ENCODE measurements around the gene SLC25A29.

The SLC25A29 gene

DNA sequence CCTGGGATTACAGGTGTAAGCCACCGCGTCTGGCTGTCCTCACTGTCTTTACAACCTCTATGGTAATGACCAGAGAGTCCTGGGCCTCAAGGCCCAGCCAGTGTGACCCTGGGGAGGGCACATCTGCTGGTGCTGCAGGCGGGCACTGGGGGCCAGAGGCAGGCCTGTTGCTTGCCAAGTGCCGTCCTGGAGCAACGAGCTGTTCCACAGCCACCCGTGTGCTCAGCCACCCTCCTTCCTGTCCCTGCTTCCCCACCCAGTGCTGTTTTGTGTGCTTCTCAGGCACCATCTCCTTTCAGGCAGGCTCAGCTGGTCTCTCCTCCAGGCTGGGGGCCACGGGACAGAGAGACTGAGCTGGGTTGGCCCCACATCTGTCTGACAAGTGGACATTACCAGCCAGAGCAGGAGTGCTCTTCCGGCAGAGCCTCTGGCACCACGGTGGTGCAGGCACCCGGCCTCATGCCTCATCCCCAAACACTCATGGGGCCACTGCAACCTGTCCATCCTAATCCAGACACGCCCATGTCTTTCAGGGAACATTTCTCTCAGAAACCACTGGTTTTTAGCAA is 25.9 kb upstream of the SLC25A29 start:
- H3K4me3 ChIP-seq (ENCODE audit: insufficient read depth, low read depth, low read length), result no peak overlapping the region
- H3K27me3 ChIP-seq (ENCODE audit: control insufficient read depth, insufficient read depth, low read length, poor library complexity, severe bottlenecking), result no peaks in the 10 kb centered on the region
- H3K27ac ChIP-seq (ENCODE audit: insufficient read depth, low read depth, low read length, poor library complexity, severe bottlenecking), result no peak overlapping the region
- H3K9me3 ChIP-seq (ENCODE audit: control insufficient read depth, low read length), result no peaks in the 10 kb centered on the region
- 91 to 93% methylated on average over 11 of the region's 11 CpGs for WGBS, 2 experiments
- peaks cover 6% of the 10 kb centered on the region for H3K36me3 ChIP-seq (ENCODE audit: control insufficient read depth, insufficient read depth, low read length)
- peaks cover 4% of the 10 kb centered on the region for H3K4me1 ChIP-seq (ENCODE audit: control insufficient read depth, insufficient read depth, low read length)

DNA sequence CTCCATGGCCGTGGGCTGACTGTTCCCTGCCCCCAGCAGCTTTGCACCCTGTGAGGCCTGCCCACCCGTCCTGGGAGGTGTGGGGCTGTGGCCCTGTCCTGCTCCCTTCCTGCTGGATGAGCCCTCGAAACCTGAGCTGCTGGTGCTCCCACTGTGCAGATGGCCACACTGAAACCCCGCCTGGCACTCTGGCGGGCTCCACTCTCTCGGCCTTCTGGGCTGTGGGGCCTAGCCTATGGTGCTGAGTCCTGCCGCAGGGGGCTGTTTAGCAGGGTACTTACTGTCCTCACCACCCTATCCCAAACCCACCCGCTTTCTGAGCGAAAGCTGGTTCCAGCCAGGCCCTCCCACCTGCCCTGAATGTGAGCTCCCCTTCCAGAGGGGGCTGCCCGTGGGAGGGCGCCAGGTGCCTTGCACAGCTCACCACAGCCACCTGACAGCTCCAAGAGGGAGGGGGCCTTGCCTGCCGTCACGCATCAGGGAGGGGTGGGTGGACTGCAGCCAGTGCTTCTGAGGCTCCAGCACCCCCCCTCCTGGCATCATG is 24.2 kb upstream of the SLC25A29 start:
- no peak overlapping the region for H3K4me3 ChIP-seq (ENCODE audit: insufficient read depth, low read depth, low read length)

DNA sequence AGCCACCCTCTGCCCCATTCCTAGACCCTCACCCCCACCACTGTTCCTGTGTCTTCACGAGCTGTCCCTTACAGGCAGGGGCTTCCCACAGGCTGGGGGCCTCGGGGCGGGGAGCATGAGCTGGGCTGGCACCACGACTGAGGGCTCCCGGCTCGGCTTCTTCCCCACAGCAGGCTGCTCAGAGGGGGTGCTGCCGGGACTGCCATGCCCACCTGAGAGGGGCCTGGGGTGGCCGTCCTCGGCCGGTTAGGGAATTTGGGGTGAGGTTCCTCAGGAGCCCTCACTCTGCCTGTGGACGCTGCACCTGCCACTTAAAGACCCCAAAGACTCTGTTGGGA is 23.7 kb upstream of the SLC25A29 start:
- no peaks in the 10 kb centered on the region for H3K36me3 ChIP-seq (ENCODE audit: control insufficient read depth, insufficient read depth, low read length)
- no peaks in the 10 kb centered on the region for H3K9me3 ChIP-seq (ENCODE audit: control insufficient read depth, low read length)
- H3K4me3 ChIP-seq (ENCODE audit: insufficient read depth, low read depth, low read length), result no peak overlapping the region
- no peak overlapping the region for H3K27ac ChIP-seq (ENCODE audit: insufficient read depth, low read depth, low read length, poor library complexity, severe bottlenecking)
- peaks cover 4% of the 10 kb centered on the region for H3K4me1 ChIP-seq (ENCODE audit: control insufficient read depth, insufficient read depth, low read length)
- 91 to 93% methylated on average over 11 of the region's 11 CpGs for WGBS, 2 experiments
- H3K27me3 ChIP-seq (ENCODE audit: control insufficient read depth, insufficient read depth, low read length, poor library complexity, severe bottlenecking), result no peaks in the 10 kb centered on the region

More for the DNA sequence above, 24.2 kb upstream of the SLC25A29 start:
- Histone ChIP-seq H3K36me3 (ENCODE audit: control insufficient read depth, insufficient read depth, low read length) (no peaks in the 10 kb centered on the region), H3K4me1 (ENCODE audit: control insufficient read depth, insufficient read depth, low read length) (peaks cover 4% of the 10 kb centered on the region), H3K9me3 (ENCODE audit: control insufficient read depth, low read length) (no peaks in the 10 kb centered on the region), H3K27ac (ENCODE audit: insufficient read depth, low read depth, low read length, poor library complexity, severe bottlenecking) (no peak overlapping the region), H3K27me3 (ENCODE audit: control insufficient read depth, insufficient read depth, low read length, poor library complexity, severe bottlenecking) (no peaks in the 10 kb centered on the region)
- 82% methylated on average over 13 of the region's 13 CpGs for WGBS, 2 experiments

DNA sequence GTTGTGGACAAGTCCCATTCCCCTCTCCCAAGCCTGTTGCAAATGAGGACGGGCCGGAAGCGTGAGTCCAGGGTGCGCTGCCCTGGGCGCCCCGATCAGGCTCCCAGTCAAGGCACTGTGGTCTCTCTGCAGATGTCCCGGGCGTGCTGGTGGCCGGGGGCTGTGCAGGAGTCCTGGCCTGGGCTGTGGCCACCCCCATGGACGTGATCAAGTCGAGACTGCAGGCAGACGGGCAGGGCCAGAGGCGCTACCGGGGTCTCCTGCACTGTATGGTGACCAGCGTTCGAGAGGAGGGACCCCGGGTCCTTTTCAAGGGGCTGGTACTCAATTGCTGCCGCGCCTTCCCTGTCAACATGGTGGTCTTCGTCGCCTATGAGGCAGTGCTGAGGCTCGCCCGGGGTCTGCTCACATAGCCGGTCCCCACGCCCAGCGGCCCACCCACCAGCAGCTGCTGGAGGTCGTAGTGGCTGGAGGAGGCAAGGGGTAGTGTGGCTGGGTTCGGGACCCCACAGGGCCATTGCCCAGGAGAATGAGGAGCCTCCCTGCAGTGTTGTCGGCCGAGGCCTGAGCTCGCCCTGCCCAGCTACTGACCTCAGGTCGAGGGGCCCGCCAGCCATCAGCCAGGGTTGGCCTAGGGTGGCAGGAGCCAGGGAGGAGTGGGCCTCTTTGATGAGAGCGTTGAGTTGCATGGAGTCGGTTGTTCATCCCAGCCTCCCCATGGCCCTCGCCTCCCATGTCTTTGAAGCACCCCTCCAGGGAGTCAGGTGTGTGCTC is 23.2 kb upstream of the SLC25A29 start:
- Histone ChIP-seq H3K9me3 (ENCODE audit: control insufficient read depth, low read length) (no peaks in the 10 kb centered on the region), H3K4me1 (ENCODE audit: control insufficient read depth, insufficient read depth, low read length) (peaks cover 4% of the 10 kb centered on the region), H3K4me3 (ENCODE audit: insufficient read depth, low read depth, low read length) (no peak overlapping the region), H3K27me3 (ENCODE audit: control insufficient read depth, insufficient read depth, low read length, poor library complexity, severe bottlenecking) (no peaks in the 10 kb centered on the region), H3K27ac (ENCODE audit: insufficient read depth, low read depth, low read length, poor library complexity, severe bottlenecking) (no peak overlapping the region), H3K36me3 (ENCODE audit: control insufficient read depth, insufficient read depth, low read length) (no peaks in the 10 kb centered on the region)
- 88% methylated on average over 36 of the region's 36 CpGs for WGBS, 2 experiments

DNA sequence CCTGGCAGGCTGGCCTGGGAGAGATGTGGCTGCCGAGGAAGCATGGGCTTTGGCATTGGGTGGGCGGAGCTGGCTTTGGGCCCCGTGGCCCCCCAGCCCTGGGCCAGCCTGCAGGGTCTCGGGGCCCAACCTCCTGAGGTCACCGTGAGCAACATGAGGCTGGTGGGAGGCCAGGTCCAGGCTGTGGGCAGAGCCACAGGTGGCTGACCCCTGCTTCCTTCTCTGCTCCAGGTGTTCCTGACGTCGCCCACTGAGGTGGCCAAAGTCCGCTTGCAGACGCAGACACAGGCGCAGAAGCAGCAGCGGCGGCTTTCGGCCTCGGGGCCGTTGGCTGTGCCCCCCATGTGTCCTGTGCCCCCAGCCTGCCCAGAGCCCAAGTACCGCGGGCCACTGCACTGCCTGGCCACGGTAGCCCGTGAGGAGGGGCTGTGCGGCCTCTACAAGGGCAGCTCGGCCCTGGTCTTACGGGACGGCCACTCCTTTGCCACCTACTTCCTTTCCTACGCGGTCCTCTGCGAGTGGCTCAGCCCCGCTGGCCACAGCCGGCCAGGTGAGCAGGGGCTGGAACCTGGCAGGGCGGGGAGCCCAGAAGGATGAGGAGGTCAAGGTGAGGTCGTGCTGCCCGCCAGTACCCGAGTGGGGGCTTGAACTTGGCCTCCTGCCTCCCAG is 22.4 kb upstream of the SLC25A29 start:
- Histone ChIP-seq H3K4me3 (ENCODE audit: insufficient read depth, low read depth, low read length) (no peak overlapping the region), H3K27me3 (ENCODE audit: control insufficient read depth, insufficient read depth, low read length, poor library complexity, severe bottlenecking) (no peaks in the 10 kb centered on the region), H3K4me1 (ENCODE audit: control insufficient read depth, insufficient read depth, low read length) (peaks cover 4% of the 10 kb centered on the region), H3K36me3 (ENCODE audit: control insufficient read depth, insufficient read depth, low read length) (no peaks in the 10 kb centered on the region), H3K9me3 (ENCODE audit: control insufficient read depth, low read length) (no peaks in the 10 kb centered on the region), H3K27ac (ENCODE audit: insufficient read depth, low read depth, low read length, poor library complexity, severe bottlenecking) (no peak overlapping the region)
- WGBS, 2 experiments, result 93 to 94% methylated on average over 32 of the region's 32 CpGs

DNA sequence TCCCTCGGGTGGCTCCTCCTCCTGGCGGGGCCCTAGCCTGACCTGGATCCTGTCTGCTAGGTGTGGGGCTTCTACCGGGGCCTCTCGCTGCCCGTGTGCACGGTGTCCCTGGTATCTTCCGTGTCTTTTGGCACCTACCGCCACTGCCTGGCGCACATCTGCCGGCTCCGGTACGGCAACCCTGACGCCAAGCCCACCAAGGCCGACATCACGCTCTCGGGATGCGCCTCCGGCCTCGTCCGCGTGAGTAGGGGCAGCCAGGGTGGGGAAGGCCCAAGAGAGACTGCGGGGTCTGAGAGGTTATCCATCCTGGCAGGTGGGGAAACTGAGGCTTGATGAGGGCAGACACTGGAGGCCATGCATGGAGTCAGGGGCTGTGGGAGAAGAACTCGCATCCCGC is 20.9 kb upstream of the SLC25A29 start:
- H3K4me3 ChIP-seq (ENCODE audit: insufficient read depth, low read depth, low read length), result no peak overlapping the region
- H3K4me1 ChIP-seq (ENCODE audit: control insufficient read depth, insufficient read depth, low read length), result peaks cover 4% of the 10 kb centered on the region
- H3K36me3 ChIP-seq (ENCODE audit: control insufficient read depth, insufficient read depth, low read length), result no peaks in the 10 kb centered on the region
- H3K27ac ChIP-seq (ENCODE audit: insufficient read depth, low read depth, low read length, poor library complexity, severe bottlenecking), result no peak overlapping the region
- no peaks in the 10 kb centered on the region for H3K9me3 ChIP-seq (ENCODE audit: control insufficient read depth, low read length)
- WGBS, 2 experiments, result 95 to 96% methylated on average over 24 of the region's 24 CpGs
- no peaks in the 10 kb centered on the region for H3K27me3 ChIP-seq (ENCODE audit: control insufficient read depth, insufficient read depth, low read length, poor library complexity, severe bottlenecking)

DNA sequence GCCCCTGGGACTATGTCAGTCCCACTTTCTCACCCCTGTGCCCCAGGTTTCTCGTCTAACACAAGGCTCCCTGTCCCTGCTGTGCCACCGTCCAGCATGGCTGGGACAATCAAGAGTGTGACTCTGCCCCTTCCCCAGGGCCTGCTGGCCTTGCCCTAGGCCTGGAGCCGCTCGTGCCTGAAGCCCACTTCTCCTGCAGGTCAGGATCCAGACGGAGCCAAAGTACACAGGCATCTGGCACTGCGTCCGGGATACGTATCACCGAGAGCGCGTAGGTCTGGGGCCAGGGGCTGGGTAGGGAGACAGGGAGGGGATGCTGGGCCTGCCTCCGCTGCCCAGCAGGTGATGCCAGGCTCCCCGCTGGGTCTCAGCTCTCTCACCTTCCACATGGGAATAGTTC is 19.7 kb upstream of the SLC25A29 start:
- no peaks in the 10 kb centered on the region for H3K36me3 ChIP-seq (ENCODE audit: control insufficient read depth, insufficient read depth, low read length)
- 92 to 94% methylated on average over 13 of the region's 13 CpGs for WGBS, 2 experiments
- no peak overlapping the region for H3K27ac ChIP-seq (ENCODE audit: insufficient read depth, low read depth, low read length, poor library complexity, severe bottlenecking)
- no peak overlapping the region for H3K4me3 ChIP-seq (ENCODE audit: insufficient read depth, low read depth, low read length)
- no peaks in the 10 kb centered on the region for H3K9me3 ChIP-seq (ENCODE audit: control insufficient read depth, low read length)
- no peaks in the 10 kb centered on the region for H3K27me3 ChIP-seq (ENCODE audit: control insufficient read depth, insufficient read depth, low read length, poor library complexity, severe bottlenecking)
- H3K4me1 ChIP-seq (ENCODE audit: control insufficient read depth, insufficient read depth, low read length), result peaks cover 4% of the 10 kb centered on the region

DNA sequence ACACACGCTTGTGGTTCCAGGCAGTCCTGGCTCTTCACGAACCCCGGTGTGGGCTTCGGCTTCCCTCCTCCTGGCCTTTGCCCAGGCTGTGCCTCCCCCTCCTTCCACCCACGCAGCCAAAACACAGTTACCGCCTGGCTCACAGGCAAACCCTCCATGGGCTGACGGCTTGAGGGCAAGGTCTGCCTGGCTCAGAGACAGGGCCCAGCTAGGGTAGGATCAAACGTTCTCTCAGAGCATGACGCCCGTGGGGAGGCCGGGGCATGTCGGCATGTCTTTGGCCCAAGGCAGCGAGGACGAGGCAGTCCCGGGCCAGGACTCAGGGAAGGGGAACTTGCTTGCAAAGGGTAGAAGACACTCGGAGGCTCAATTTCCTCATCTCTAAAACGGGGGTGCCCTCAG is 19.0 kb upstream of the SLC25A29 start:
- no peaks in the 10 kb centered on the region for H3K36me3 ChIP-seq (ENCODE audit: control insufficient read depth, insufficient read depth, low read length)
- H3K27me3 ChIP-seq (ENCODE audit: control insufficient read depth, insufficient read depth, low read length, poor library complexity, severe bottlenecking), result no peaks in the 10 kb centered on the region
- no peak overlapping the region for H3K27ac ChIP-seq (ENCODE audit: insufficient read depth, low read depth, low read length, poor library complexity, severe bottlenecking)
- 91 to 92% methylated on average over 17 of the region's 17 CpGs for whole genome bisulfite sequencing, 2 experiments
- H3K9me3 ChIP-seq (ENCODE audit: control insufficient read depth, low read length), result no peaks in the 10 kb centered on the region
- H3K4me3 ChIP-seq (ENCODE audit: insufficient read depth, low read depth, low read length), result no peak overlapping the region
- H3K4me1 ChIP-seq (ENCODE audit: control insufficient read depth, insufficient read depth, low read length), result no peaks in the 10 kb centered on the region

DNA sequence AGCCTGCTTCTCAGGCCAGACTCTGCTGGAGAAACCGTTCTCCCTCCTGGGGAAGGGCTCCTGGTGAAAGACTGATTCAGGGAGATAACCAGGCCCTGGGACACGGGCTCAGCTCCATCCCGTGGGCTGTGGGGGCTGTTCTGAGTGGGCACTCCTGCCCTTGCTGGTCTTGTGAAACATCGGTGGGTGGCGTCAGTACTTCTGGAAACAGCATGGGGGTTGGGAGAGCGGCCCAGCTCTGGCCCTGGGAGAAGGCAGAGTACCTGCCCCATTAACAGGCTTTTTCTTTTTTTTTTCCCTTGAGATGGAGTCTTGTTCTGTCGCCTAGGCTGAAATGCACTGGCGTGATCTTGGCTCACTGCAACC is 17.7 kb upstream of the SLC25A29 start:
- H3K4me3 ChIP-seq (ENCODE audit: insufficient read depth, low read depth, low read length), result no peak overlapping the region
- H3K9me3 ChIP-seq (ENCODE audit: control insufficient read depth, low read length), result no peaks in the 10 kb centered on the region
- H3K27me3 ChIP-seq (ENCODE audit: control insufficient read depth, insufficient read depth, low read length, poor library complexity, severe bottlenecking), result no peaks in the 10 kb centered on the region
- H3K4me1 ChIP-seq (ENCODE audit: control insufficient read depth, insufficient read depth, low read length), result no peaks in the 10 kb centered on the region
- H3K27ac ChIP-seq (ENCODE audit: insufficient read depth, low read depth, low read length, poor library complexity, severe bottlenecking), result no peak overlapping the region
- 90 to 92% methylated on average over 8 of the region's 8 CpGs for WGBS, 2 experiments
- H3K36me3 ChIP-seq (ENCODE audit: control insufficient read depth, insufficient read depth, low read length), result no peaks in the 10 kb centered on the region

DNA sequence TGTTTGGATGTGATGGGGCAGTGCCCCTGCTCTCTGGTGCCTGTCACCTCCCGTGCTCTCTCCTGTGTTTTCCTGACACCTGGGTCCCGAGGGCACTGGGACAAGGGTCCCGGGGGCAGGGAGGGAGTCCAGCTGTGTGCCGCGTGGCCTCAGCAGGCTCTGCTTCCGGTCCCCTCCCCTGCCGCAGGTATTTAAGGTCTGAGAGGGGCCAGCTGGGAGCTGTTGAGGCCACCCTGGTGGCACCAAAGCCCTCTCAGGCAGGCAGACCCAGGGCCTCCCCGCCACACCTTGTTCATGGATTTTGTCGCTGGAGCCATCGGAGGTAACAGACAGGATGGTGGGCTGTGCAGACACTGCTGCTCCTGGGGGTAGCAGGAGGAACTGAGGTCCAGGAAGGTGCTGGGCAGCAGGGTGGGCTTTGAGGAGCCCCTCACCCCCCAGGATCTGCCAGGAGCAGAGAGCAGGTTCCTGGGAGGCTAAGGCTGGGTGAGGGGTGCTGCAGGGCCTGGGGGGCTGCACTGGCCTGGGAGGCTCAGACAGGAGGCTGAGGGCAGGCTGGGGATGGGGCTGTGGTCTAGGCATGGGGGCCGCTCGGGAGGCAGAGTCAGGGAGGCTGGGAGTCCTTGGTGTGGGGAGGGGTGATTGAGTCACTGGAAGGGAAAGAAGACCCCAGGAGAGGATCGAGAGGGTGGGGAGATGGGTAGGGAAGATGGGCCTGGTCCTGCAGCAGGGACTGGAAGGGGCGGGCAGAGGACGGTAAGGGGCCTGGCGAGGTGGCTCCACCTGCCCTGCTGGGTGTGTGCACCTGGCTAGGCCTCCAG is 17.1 kb upstream of the SLC25A29 start, which contains the start of gene SLC25A47:
SLC25A47 (plus strand) TSS at position 219 of the 821 bp plus-strand sequence; CDS start at position 295, 76 bp downstream.
- H3K27ac ChIP-seq (ENCODE audit: insufficient read depth, low read depth, low read length, poor library complexity, severe bottlenecking), result no peak within 1 kb of the TSS
- H3K9me3 ChIP-seq (ENCODE audit: control insufficient read depth, low read length), result no peaks in the 10 kb centered on the region
- no peaks in the 10 kb centered on the region for H3K4me1 ChIP-seq (ENCODE audit: control insufficient read depth, insufficient read depth, low read length)
- WGBS, 2 experiments, result 89 to 90% methylated on average over 16 of the region's 16 CpGs
- H3K36me3 ChIP-seq (ENCODE audit: control insufficient read depth, insufficient read depth, low read length), result no peaks in the 10 kb centered on the region
- no peaks in the 10 kb centered on the region for H3K27me3 ChIP-seq (ENCODE audit: control insufficient read depth, insufficient read depth, low read length, poor library complexity, severe bottlenecking)
- H3K4me3 ChIP-seq (ENCODE audit: insufficient read depth, low read depth, low read length), result no peak within 1 kb of the TSS

Measured in ectodermal cell (in vitro differentiated cells).